NCI-H2227 (cell line): ENCODE results near the gene KIAA0825.
A peak's percentile ranks its signal among the peaks of the same experiment; 100 is the strongest.

Experiments
- DNase-seq: peaks from one replicate; lab custom pipeline; 2025; ENCODE audit not compliant: unreplicated experiment; lab: John Stamatoyannopoulos, UW

KIAA0825 gene

DNA sequence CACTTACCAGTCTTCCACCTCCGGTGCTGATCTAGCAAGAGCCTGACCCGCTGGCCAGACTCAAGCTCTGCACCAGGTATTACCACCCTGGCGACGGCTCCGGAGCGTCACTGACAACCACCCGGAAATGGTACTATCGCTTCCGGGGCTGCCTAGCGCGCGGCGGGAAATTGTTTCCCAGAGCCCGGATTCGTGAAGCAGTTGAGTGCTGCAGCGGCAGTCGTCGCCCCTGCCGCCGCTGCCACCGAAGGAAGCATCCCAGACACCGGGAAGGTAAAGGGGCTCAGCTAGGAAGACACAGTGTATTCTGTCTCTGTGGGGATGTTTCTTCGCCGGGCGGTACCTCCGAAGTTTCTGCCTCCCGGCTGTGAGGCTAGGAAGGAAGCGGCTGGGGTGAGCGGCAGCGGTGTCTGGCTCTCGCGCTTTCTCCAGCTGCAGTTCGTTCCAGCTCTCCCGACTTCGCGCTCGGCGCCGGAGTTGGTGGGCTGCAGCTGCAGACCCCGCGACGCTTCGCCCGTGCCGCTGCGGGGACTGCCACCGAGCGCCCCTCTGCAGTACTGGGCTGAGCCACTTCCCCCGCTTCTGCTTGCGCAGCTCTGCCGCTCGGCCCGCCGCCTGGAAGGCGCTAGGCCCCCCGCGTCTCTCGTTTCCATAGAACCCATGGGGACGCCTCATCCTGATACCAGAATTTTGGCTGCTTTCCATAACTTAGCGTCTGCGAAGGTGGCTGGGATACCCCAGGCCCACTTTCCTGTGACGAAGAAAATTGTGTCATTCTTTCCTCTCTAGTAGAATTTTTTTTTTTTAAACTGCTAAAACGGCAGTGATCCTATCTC is at the start of gene KIAA0825, which contains the start of gene SLF1:
TSS of gene KIAA0825 (minus strand) at position 112 of the 836 bp plus-strand sequence. CDS start 81,478 bp downstream, outside the sequence.
TSS of gene SLF1 (plus strand) at position 177 of the 836 bp plus-strand sequence. CDS start 10,142 bp downstream, outside the sequence.
- peak; percentile 88 for DNase-seq

DNA sequence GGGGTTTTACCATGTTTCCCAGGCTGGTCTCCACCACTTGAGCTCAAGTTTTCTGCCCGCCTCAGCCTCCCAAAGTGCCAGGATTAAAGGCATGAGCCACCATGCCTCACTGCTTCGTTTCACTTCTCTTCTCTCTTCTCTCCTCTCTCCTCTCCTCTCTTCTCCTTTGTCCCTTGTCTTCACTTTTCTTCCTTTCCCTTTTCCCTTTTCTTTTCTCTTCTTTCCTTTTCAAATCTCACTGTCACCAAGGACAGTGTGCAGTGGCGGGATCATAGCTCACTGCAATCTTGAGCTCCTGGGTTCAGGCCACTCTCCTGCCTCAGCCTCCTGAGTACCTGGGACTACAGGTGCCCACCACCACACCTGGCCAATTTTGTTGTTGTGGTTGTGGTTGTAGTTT is 49.5 kb upstream of the KIAA0825 start:
- no peak for DNase-seq

DNA sequence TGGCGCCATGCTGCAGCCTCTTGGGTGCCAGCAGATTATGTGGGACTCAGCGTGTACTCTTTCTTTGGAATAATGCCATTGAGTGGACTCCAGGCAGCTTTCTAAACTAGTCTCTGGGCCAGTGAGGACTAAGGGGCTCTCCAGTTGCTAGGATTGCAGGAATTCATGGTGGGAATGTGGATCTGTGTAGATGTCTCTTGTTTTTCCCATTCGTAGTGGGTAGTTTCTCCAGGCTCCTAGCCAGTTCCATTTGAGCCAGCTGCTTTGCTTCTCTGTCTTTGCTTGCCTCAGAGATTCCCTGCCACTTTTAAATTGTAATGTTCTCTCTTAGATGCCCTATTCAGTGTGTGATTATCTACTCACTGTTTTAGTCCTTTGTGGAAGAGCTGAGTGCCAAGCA is 42.7 kb upstream of the KIAA0825 start:
- no peak for DNase-seq

DNA sequence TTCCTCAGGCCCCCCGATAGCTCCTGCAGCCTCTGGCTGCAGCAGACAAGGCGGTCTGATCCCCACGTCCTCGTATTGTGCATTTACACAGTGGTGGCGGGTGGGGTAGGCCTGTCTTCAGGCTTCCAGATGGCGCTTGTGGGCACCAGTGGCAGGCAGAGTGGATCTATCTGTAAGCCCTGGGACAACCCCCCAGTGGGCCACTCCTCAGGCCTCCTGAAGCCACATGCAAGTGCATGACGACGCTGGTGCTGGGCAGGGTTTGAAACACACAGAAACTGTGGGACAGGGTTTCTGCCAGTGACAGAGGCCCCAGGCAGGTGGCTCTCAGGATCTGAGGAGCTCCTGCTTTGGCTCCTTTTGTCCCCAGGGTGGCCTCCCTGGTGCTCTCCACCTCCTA is 42.1 kb upstream of the KIAA0825 start:
- DNase-seq: no peak

DNA sequence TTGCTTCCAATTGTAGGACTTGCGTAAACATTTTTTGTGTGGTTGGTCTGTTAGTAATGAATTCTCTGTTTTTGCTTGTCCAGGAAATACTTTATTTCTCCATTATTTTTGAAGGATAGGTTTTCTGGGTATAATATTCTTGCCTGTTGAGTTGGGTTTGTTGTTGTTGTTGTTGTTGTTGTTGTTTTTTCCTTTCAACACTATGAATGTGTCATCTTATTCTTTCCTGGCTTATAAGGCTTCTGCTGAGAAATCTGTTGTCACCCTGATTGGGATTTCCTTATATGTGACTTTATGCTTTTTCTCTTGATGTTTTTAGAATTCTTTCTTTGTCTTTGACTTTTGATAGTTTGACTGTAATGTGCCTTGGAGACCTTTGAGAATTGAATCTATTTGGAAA is 39.9 kb upstream of the KIAA0825 start:
- no peak for DNase-seq

DNA sequence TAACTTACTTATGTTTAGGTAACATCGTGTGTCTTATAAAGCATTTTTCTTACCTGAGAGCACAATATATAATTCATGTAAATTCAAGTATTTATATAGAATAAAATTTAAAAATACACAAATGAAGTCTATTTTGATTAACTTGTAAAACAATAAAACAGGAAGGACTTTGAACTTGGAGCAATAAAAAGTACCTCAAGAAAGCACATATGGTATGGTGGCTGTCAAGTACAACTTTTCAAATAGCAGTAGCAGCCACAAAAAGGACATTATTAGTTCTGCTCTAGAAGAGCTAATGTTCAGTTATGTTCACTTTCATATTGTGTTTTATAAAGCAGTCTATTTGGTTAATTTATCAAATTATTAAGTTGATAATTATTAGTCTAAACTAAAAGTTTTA is 31.5 kb upstream of the KIAA0825 start:
- no peak for DNase-seq

GRCh38 chr5:94646758-94647157 is 28.4 kb upstream of the KIAA0825 start:
- no peak for DNase-seq

GRCh38 chr5:94645053-94645452 is 26.6 kb upstream of the KIAA0825 start:
- DNase-seq: no peak

DNA sequence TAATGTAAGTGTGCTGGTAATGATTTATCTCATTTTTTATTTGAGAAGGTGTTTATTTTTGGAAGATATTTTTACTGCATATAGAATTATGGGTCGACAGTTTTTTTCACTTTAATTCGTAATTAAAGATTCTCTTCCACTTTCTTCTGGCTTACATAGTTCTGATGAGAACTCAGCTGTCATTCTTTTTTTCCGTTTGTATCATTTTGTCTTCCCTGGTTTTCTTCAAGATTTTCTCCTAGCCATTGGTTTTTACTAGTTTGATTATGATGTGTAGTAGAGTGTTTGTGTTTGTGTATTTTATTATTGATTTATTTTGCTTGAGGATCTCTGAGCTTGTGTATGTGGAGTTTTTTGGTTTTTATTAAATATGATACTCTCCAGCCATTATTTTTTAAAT is 21.8 kb upstream of the KIAA0825 start:
- no peak for DNase-seq

DNA sequence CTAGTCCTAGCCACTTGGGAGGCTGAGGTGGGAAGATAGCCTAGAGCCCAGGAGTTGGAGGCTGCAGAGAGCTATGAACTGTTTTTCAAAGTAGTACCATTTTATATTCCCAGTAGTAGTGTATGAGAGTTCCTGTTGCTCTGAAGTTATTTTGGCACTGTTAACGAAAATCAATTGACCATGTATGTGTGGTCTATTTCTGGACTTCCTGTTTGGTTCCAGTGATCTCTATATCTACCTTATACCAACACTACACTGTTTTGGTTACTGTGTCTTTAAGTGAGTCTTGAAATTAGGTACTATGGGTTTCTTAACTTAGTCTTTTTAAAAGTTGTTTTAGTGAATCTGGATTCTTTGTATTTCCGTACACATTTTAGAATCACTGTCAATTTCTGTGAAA is 13.6 kb upstream of the KIAA0825 start:
- no peak for DNase-seq

DNA sequence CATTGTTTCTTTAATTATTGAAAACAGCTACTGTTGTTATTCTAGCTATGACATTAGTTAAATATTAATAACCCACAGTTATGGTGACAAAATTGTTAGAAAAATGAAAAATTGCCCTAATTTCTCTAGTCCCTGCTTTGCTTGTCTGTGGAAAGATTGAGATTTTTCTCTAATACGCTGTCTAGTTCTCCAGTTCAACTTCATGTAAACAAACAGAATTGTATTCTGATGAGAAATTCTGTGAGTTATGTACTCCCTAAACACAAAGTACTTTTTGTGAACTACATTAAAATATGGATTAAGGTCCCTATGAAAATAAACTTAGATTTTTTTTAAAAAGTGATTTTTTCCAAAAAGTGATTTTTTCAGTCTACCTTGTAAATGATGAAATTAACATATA is 8.8 kb upstream of the KIAA0825 start:
- no peak for DNase-seq

DNA sequence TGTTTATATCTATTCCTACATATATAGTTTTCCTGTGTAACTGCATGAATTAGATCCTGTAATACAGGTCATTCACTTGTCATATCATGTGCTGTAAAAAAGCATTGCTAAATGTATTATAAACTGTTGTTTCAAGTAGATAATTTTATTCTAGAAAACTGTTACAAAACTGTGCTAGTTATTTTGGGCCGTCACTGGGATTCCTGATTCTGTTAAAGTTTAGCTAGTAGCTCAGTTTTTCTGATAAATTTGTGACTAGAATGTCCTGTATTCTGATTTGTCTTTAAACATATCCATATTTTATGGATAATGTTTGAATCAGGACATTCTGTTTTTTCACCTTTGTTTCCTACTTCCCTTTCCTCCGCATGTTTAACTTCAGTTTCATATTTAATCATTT is 5.5 kb upstream of the KIAA0825 start:
- DNase-seq: no peak

GRCh38 chr5:94623011-94623410 is 4.6 kb upstream of the KIAA0825 start:
- no peak for DNase-seq

GRCh38 chr5:94621763-94622162 is 3.4 kb upstream of the KIAA0825 start:
- peak; percentile 17 for DNase-seq

GRCh38 chr5:94620256-94620655 is 1.9 kb upstream of the KIAA0825 start:
- no peak for DNase-seq

- peak; percentile 70 for DNase-seq
Observed at GRCh38 chr5:94618029-94618492, 343 bp downstream of the KIAA0825 start.

DNA sequence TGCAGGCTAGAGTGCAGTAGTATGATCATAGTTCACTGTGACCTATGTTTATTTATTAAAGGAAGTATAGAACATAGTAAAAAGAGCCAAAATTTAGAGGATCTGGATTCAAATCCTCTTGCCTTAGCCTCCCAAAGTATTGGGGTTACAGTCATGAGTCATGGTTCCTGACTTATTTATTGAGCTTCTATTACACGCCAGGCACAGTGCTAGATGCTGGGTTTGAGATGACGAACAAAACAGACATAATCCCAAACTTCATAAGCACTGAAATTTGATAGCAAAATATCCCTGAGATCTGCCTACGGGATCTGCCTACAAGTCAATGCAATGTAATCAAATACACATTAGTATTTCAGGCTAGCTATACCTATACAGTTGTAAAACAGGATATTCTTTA is 2.5 kb downstream of the KIAA0825 start:
- no peak for DNase-seq

- DNase-seq: no peak
Observed at GRCh38 chr5:94614156-94614805, 4.1 kb downstream of the KIAA0825 start.

DNA sequence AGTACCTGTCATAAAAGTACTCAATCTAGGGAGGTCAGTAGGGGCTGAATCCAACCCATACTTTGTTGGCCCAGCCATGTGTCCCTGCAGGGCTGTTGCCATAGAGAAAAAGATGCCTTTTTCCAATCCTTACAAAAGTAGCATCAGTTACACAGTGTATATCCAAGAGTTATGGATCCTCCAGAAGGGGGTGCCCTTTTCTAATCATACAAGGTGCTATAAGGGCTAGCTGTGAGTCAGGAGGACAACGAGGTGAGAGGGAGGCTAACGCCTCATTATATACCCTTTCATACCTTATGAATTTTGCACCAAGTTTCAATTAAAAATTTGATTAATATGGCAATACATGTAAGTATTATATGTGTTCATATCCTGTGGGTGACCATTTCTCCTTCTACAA is 4.8 kb downstream of the KIAA0825 start:
- peak; percentile 33 for DNase-seq

DNA sequence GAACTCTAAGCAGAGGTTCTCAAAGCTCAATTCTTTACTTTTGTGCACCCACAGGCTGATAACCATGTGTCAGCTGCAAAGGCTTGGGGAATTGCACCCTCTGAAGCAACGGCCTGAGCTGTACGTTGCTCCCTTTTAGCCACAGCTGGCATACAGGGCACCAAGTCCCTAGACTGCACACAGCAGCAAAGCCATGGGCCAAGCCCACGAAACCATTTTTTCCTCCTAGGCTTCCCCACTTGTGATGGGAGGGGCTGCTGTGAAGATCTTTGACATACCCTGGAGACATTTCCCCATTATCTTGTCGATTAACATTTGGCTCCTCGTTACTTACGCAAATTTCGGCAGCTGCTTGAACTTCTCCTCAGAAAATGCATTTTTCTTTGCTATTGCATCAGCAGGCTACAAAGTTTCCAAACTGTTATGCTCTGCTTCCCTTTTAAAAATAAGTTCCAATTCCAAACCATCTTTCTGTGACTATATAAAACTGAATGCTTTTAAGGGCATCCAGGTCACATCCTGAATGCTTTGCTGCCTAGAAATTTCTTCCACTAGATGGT is 23.0 kb downstream of the KIAA0825 start:
- no peak for DNase-seq

GRCh38 chr5:94577466-94578245 is 40.7 kb downstream of the KIAA0825 start:
- DNase-seq: no peak
